Stomach (tissue), 9 donors: ENCODE results near the gene PRKN. TPM values are rescaled to one million over a fixed set of nuclear protein-coding genes. Genes with fewer than 3 reads are reported as not detected.

ENCODE experiments used
- DNase-seq, 2 donors: peaks; one replicate each; pipeline versions ENCODE4 v3.0.0 to v3.0.0-alpha.2; 2013 to 2019
- H3K27ac ChIP-seq, 5 donors: fragments of 200-600 bp in 4 of 5; sonication (generic) in 4 of 5; one replicate each; pipeline ENCODE4 v1.5.1; 2013 to 2019; ENCODE audit warnings: mild to moderate bottlenecking in 1 of 5, moderate library complexity in 1 of 5
- H3K27me3 ChIP-seq, 3 donors: fragments of 200-600 bp; sonication (generic); one replicate each; pipeline ENCODE4 v1.5.1; 2017 to 2019; ENCODE audit warnings: mixed run types in 1 of 3
- H3K36me3 ChIP-seq, 4 donors: fragments of 200-600 bp; sonication (generic); 1 replicate in 3 of 4; 2 replicates in 1 of 4; pipeline ENCODE4 v1.5.1; 2016 to 2019
- H3K4me1 ChIP-seq, 4 donors: fragments of 200-600 bp; sonication (generic); one replicate each; pipeline ENCODE4 v1.5.1; 2016 to 2019
- H3K4me3 ChIP-seq, 4 donors: fragments of 200-600 bp; sonication (generic) in 3 of 4; one replicate each; pipeline ENCODE4 v1.5.1; 2016 to 2019; ENCODE audit warnings: mild to moderate bottlenecking in 1 of 4
- H3K9me3 ChIP-seq, 4 donors: fragments of 200-600 bp; sonication (generic); one replicate each; pipeline ENCODE4 v1.5.1; 2016 to 2019
- EP300 ChIP-seq: sonication (generic); formaldehyde crosslinking; IDR thresholded peaks from one replicate; pipeline ENCODE4 v1.6.1; 2017; ENCODE audit warnings: antibody characterized with exemption
- POLR2A ChIP-seq, 4 donors: fragments of 450-650 bp; IDR thresholded peaks; one replicate each; pipeline ENCODE4 v1.6.1; 2016; ENCODE audit warnings: antibody characterized with exemption in 4 of 4, control low read depth in 2 of 4, mild to moderate bottlenecking in 1 of 4, moderate library complexity in 1 of 4
- POLR2AphosphoS5 ChIP-seq, 3 donors: sonication (generic); formaldehyde crosslinking; IDR thresholded peaks; one replicate each; pipeline ENCODE4 v1.6.1; 2016; ENCODE audit warnings: antibody characterized with exemption in 3 of 3
- WGBS, 5 donors: extraction: QIAGEN DNeasy Blood & Tissue Kit in 3 of 5; methylation state at CpG; one replicate each; pipeline versions ENCODE4 v1.1.5 to v1.1.7; 2013 to 2018; 5-methylcytosine and 5-hydroxymethylcytosine counted together
- intact Hi-C: fragments of 100-400 bp; cut with DNase I; formaldehyde crosslinking; loops from one replicate; pipeline ENCODE4 v1.15.1; 2023; ENCODE audit warnings: low total_unique reads
- polyA plus RNA-seq, 3 donors: library from polyadenylated mRNA; stranded (reverse); fragments of 200-250 nt; gene quantifications; one replicate each; pipeline ENCODE4 v1.2.3, GENCODE V29; 2013
- total RNA-seq, 5 donors: library from RNA; depleted of rRNA; stranded (reverse); fragments of >200 nt; gene quantifications; one replicate each; pipeline versions ENCODE4 v1.1.0 to v1.2.3, GENCODE V29; 2014 to 2016
- TF ChIP-seq, protein P1 (sequence below), 7 experiments: fragments of 450-650 bp in 4 of 7; fragments of 200-600 bp in 3 of 7; sonication (generic) in 3 of 7; IDR thresholded peaks; one replicate each; pipeline ENCODE4 v1.5.1; 2016 to 2019; ENCODE audit warnings: antibody characterized with exemption in 7 of 7, control low read depth in 2 of 7, mild to moderate bottlenecking in 1 of 7
- donor health status: healthy with polysubstance abuse.
- donor health status: Bipolar disorder and iron deficiency.
- donor health status: healthy.

PRKN gene
- total and polyA plus RNA-seq, 8 donors = 0.68 to 19.8 (median 9.5) TPM

DNA sequence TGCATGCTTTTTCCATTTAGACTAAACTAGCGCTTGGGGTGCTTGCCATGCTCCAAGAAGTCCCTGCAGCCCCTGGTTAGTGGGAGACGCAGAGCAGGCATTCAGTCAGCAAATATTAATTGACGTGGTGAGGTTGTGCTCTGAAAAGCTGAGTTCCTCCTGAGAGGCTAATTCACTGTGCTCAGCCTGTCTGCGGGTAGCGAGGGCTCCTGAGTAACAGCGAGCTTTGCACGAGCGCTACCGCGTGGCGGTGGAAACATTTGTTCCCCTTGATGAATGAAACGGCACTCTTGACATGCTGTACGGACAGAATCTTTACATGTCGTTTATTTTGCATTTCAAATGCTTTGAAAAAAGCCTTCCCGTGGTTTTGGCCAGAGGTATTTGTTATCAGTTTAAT is 1283.1 kb downstream of the PRKN start:
- peak in 1 of 2 donors; percentile 66 for DNase-seq
- peaks cover 0 to 14% (median 0%) of the 10 kb centered on the region in 4 donors for H3K4me1 ChIP-seq
- H3K27me3 ChIP-seq = no peaks in the 10 kb centered on the region
- no peaks in the 10 kb centered on the region for H3K9me3 ChIP-seq
- 35 to 50% (median 36%) methylated on average over 15 of the region's 15 CpGs for WGBS, 5 donors
- no peaks in the 10 kb centered on the region for H3K36me3 ChIP-seq
- intact Hi-C loops = no loop called here
- TF ChIP-seq, protein P1, sequence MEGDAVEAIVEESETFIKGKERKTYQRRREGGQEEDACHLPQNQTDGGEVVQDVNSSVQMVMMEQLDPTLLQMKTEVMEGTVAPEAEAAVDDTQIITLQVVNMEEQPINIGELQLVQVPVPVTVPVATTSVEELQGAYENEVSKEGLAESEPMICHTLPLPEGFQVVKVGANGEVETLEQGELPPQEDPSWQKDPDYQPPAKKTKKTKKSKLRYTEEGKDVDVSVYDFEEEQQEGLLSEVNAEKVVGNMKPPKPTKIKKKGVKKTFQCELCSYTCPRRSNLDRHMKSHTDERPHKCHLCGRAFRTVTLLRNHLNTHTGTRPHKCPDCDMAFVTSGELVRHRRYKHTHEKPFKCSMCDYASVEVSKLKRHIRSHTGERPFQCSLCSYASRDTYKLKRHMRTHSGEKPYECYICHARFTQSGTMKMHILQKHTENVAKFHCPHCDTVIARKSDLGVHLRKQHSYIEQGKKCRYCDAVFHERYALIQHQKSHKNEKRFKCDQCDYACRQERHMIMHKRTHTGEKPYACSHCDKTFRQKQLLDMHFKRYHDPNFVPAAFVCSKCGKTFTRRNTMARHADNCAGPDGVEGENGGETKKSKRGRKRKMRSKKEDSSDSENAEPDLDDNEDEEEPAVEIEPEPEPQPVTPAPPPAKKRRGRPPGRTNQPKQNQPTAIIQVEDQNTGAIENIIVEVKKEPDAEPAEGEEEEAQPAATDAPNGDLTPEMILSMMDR (IDR thresholded peaks at IDR 0.05) = peak in 1 of 7 experiments; percentile 10
- no peak for TF ChIP-seq POLR2A (IDR thresholded peaks at IDR 0.05)
- H3K27ac ChIP-seq = no peak overlapping the region
- no peak overlapping the region for H3K4me3 ChIP-seq

GRCh38 chr6:161443848-161444247 is 1283.7 kb downstream of the PRKN start:
- no peak for DNase-seq
- no peak for TF ChIP-seq POLR2A (IDR thresholded peaks at IDR 0.05)
- TF ChIP-seq, protein P1 (IDR thresholded peaks at IDR 0.05) = no peak
- no peak for TF ChIP-seq EP300
- no peak for TF ChIP-seq POLR2AphosphoS5 (IDR thresholded peaks at IDR 0.05)
- Histone ChIP-seq H3K36me3 (no peaks in the 10 kb centered on the region), H3K27me3 (no peaks in the 10 kb centered on the region), H3K4me1 (peaks cover 0 to 14% (median 0%) of the 10 kb centered on the region in 4 donors), H3K4me3 (no peak overlapping the region), H3K9me3 (no peaks in the 10 kb centered on the region), H3K27ac (no peak overlapping the region)
- WGBS, 5 donors = 53 to 64% (median 58%) methylated on average over 8 of the region's 8 CpGs
- intact Hi-C loops = no loop called here

GRCh38 chr6:161442420-161442819 is 1285.1 kb downstream of the PRKN start:
- H3K9me3 ChIP-seq = no peaks in the 10 kb centered on the region
- H3K4me3 ChIP-seq = no peak overlapping the region
- no peaks in the 10 kb centered on the region for H3K36me3 ChIP-seq
- TF ChIP-seq, protein P1 (IDR thresholded peaks at IDR 0.05) = no peak
- no peak for TF ChIP-seq EP300
- H3K27me3 ChIP-seq = no peaks in the 10 kb centered on the region
- H3K27ac ChIP-seq = no peak overlapping the region
- 89 to 92% (median 90%) methylated on average over 15 of the region's 15 CpGs for WGBS, 5 donors
- intact Hi-C loops = no loop called here
- DNase-seq = no peak
- peaks cover 0 to 14% (median 0%) of the 10 kb centered on the region in 4 donors for H3K4me1 ChIP-seq

DNA sequence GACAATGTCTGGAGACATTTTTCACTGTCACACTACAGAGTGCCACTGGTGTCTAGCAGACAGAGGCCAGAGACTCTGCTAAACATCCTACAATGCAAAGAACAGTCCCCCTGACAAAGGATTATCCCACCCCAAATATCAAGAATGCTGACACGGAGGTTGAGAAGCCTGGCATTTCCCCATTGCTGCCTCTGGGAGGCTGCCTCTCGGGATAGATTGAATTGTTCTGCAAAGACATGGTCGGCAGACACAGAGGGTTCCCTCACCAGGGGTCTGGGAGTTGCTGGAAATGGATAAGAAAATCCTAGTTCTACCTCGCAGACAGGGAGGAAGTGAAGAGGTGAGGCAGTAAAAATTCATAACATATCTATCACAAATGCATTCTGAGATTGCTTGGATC is 1287.3 kb downstream of the PRKN start:
- no peak overlapping the region for H3K4me3 ChIP-seq
- H3K9me3 ChIP-seq = no peaks in the 10 kb centered on the region
- DNase-seq = no peak
- H3K36me3 ChIP-seq = no peaks in the 10 kb centered on the region
- H3K4me1 ChIP-seq = peaks cover 2 to 18% (median 4%) of the 10 kb centered on the region in 4 donors
- H3K27ac ChIP-seq = no peak overlapping the region
- intact Hi-C loops = no loop called here
- no peaks in the 10 kb centered on the region for H3K27me3 ChIP-seq
- TF ChIP-seq POLR2A (IDR thresholded peaks at IDR 0.05) = no peak
- no peak for TF ChIP-seq POLR2AphosphoS5 (IDR thresholded peaks at IDR 0.05)
- no peak for TF ChIP-seq EP300
- TF ChIP-seq, protein P1 (IDR thresholded peaks at IDR 0.05) = no peak
- 78 to 96% (median 82%) methylated on average over 4 of the region's 4 CpGs for WGBS, 5 donors
